Measurements from ENCODE around the gene COL6A2.
"Not testable (repeated sequence)": the region's sequence is repeated elsewhere in the genome, so short reads cannot be mapped to it uniquely, and the experiment has no call there.

COL6A2 gene

DNA sequence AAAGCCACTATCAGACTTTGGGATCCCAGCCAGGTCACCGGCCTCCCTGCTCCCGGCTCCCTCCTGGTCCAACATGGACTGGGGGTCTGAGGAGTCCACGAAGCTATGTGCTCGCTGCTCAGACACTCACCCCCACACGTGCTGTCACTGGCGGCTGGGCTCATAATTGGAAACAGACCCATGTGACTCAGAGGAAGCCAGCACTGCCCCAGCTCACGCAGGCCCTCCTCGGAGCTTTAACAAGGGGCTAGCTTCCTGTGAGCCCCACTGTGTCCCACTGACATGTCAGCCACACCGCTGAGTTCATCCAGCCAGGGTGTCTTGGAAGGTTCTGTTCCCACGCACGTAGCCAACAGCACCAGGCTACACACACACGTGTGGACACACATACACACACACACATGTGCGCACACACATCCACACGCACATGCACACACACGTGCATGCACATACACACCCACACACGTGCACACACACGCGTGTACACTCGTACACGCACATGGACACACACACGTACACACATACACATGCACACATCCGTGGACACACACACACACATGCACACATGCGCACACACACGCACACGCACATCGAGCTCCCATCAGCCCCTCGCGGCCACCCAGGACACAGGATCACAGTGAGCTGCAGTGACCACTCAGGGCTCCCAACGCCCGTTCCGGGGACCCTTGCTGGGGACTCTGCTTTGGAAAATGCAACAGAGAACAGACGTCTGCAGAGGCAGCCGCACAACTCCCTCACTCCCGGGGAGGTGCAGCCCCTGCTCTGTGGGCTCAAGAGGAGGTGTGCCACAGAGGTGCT is 18.4 kb upstream of the COL6A2 start:
- DNase-seq (ENCODE audit: low read depth) = no peak

DNA sequence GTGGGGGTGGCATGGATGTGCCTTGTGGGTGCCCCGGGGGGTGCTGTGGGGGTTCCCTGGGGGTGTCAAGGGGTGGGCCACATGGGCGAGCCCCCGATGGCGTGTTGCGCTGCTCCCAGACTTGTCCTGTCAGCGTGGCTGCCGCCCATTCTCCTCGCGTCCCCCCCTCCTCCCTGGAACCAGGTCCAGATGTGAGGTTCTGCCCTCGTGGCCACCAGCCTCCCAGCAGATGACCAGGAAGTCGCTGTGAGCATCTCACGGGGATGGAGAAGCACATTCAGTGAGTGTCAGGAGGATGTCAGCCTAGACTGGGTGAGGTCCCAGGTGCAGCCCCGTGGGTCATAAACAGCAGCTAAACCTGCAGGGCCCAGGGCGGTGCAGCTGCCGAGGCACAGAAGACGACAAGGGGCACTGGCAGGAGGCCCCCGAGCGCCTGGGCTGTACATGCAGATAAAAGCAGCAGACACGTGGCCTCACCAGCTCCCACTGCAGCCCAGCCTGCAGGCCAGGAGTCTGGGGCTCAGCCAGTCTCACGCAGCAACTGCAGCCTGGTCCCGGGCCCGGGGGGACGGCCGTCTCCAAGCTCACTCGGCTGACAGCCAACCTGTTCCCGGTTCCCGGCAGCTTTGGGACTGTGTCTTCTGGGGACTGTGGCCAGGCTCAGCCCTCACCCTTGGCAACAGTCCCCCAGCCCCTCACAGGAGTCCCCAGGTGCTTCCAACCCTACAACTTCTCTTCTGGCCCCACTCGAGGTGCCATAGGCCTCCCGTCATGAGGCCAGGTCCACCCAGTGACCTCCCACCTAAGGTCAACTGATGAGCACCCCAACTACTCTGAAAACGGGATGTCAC is 17.5 kb upstream of the COL6A2 start:
- no peak for DNase-seq (ENCODE audit: low read depth)

GRCh38 chr21:46081022-46081861 is 16.7 kb upstream of the COL6A2 start:
- DNase-seq (ENCODE audit: low read depth) = no peak

DNA sequence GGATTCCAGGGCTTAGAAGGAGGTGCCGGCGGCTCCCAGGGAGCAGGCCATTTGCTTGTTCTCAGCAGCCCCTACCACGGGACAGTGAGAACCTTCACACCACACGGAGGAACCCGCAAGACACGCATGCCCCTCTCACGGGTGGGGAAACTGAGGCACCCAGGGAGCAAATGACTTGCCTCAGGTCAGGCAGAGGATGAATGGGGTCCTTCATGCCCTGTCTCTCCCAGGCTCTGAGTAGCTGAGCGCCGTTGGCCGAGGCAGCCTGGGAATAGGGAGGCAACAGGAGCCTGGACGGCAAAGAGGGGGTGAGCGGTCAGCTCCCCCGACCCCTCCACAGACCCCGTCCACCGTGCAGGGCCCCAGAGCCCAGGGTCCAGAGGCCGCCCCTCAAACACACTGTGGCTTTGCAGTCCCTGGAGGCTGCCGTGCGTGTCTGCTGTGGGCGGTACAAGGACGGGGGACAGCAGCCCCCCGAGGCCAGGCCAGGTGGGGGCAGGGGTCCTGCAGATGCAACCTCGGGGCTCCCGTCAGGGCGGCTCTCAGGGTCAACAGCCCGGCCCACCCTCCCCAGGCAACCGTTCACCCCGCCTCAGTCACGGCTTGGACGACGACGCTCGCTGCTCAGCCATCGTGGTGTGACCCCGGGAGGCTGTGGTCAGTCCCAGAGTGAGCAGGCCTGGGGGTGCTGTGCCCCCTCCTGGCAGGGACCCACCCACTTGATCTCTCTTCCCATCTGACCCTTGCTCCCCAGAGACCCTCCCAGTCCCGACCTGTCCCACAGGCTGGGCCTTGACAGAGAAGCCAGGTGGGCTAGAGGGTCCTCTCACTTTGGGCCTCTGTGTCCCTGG is 15.8 kb upstream of the COL6A2 start:
- DNase-seq (ENCODE audit: low read depth) = no peak

DNA sequence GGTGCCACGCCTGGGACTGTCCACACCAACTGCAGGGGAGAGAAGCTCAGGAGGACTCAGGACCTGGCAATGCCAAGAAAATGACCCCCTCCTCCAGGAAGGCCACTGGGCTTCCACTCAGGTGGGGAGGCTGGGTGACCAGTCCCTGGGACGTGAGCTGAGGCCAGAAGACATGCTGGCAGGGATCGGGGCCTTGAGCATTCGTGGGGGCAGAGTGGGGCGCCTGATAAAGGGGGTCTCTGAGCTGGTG is 15.3 kb upstream of the COL6A2 start:
- no peak for DNase-seq (ENCODE audit: low read depth)

GRCh38 chr21:46082963-46083790 is 14.7 kb upstream of the COL6A2 start:
- DNase-seq (ENCODE audit: low read depth) = no peak

DNA sequence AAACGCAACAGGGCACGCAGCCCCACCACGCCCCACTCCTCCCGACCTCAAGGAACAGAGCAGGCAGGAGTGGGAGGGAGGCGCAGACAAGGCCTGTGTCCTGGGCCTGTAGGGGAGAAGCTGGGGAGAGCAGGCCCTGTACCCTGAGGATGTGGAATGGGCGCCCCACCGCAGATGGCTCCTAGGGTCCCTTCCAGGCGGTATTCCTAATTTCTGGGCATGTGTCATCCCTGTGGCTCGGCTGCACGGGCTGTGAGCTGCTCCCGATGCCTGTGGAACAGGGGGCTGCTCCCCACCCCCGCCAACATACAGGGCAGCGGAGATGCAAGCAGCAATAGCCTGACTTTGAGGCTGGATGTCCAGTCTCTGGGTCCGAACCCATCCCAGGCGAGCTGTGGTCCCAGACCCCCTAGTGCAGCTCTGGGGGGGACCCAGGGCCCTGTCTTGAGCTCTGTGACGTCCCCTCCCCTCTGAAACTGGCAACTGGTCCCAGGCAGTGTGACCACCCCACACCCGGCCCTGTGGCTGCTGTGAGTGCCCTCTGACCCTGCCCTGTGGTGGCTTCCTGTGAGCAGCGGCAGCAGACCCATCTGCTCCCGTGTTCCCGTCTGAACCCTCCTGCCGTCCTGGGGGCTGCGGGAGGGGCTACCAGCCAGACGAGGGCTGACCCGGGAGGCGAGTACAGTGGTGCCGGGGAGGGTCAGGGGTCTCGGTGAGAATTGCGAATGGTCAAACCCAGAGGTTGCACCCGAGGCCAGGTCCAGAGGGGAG is 13.9 kb upstream of the COL6A2 start:
- no peak for DNase-seq (ENCODE audit: low read depth)

GRCh38 chr21:46084709-46085108 is 13.2 kb upstream of the COL6A2 start:
- no peak for DNase-seq (ENCODE audit: low read depth)

DNA sequence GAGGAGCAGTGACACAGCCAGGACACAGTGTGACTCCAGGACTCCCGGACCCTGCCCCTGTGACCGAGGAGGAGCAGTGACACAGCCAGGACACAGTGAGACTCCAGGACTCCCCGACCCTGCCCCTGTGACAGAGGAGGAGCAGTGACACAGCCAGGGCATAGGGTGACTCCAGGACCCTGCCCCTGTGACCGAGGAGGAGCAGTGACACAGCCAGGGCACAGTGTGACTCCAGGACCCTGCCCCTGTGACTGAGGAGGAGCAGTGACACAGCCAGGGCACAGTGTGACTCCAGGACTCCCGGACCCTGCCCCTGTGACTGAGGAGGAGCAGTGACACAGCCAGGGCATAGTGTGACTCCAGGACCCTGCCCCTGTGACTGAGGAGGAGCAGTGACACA is 12.7 kb upstream of the COL6A2 start:
- DNase-seq (ENCODE audit: low read depth) = not testable (repeated sequence)

- DNase-seq (ENCODE audit: low read depth) = no peak
Observed at GRCh38 chr21:46087641-46088040, 10.3 kb upstream of the COL6A2 start.

GRCh38 chr21:46088189-46088588 is 9.7 kb upstream of the COL6A2 start:
- DNase-seq (ENCODE audit: low read depth) = no peak

DNA sequence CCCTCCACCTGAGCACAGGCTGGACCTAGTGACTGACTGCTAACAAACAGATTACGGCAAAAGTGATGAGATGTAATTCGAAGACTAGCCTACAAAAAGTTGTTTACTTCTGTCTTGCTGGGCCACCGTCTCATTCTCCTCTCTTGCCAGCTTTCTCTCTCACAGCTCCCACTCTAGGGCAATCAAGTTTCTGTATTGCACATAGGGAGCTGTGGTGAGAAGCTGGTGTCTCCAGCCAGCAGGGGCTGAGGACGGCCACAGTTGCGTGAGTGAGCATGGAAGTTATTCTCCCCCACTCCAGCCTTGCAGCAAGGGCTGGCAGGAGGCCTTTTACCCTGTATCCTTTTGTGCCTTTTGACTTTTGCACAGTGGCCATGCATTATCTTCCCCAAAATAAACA is 8.6 kb upstream of the COL6A2 start:
- DNase-seq (ENCODE audit: low read depth) = no peak

- DNase-seq (ENCODE audit: low read depth) = no peak
Observed at GRCh38 chr21:46091118-46091517, 6.8 kb upstream of the COL6A2 start.

DNA sequence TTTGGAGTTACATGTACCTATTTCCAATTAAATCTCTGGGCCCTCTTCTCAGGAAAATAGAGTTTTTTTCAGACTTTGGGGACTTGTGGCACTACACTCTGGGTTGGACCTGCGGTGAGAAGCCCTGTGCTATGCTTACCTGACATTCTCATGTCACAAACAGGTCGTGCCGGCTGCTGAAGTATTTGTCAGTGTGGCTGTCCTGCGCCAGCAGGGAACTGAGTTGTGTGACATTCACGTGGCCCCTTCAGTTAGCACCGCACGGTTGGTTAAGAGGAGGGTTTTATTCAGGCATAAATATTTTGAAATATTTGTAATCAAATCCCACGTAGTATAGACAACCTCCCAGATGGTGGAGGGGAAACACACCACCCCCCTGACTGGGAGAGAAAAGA is 6.3 kb upstream of the COL6A2 start:
- no peak for DNase-seq (ENCODE audit: low read depth)

DNA sequence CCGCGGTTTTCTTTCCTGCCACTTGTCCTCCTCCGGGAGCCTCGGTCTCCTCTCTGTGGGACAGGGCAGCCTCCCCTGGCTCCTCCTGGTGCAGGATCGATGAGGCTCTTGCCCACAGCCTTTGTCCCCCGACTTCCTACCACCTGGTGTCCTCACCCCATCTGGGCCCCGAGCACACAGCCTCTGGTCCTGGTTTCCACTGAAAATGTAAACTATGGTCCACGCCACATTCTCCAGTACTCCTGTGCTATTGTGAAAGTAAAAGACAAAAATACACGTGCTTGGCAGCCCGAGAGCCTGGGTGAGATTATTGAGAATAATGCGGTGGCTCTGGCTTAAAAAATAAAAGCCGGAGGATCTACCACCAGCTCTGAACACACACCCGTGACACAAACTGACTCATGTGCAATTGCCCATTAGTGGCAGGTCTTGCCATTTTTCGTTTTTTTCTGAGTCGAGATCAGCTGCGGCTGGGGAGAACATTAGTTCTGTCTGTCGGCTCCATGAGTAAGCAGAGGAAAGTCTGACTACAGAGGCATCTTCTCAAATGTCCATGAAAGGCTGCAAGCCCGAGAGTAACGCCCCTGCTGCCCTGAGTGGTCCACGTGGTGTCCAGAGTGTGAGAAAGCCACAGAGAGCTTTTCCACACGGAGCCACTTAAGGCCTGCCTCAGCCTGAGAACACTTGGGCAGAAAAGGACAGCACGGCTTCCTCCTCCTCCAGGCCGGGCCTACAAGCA is 5.7 kb upstream of the COL6A2 start:
- no peak for DNase-seq (ENCODE audit: low read depth)

DNA sequence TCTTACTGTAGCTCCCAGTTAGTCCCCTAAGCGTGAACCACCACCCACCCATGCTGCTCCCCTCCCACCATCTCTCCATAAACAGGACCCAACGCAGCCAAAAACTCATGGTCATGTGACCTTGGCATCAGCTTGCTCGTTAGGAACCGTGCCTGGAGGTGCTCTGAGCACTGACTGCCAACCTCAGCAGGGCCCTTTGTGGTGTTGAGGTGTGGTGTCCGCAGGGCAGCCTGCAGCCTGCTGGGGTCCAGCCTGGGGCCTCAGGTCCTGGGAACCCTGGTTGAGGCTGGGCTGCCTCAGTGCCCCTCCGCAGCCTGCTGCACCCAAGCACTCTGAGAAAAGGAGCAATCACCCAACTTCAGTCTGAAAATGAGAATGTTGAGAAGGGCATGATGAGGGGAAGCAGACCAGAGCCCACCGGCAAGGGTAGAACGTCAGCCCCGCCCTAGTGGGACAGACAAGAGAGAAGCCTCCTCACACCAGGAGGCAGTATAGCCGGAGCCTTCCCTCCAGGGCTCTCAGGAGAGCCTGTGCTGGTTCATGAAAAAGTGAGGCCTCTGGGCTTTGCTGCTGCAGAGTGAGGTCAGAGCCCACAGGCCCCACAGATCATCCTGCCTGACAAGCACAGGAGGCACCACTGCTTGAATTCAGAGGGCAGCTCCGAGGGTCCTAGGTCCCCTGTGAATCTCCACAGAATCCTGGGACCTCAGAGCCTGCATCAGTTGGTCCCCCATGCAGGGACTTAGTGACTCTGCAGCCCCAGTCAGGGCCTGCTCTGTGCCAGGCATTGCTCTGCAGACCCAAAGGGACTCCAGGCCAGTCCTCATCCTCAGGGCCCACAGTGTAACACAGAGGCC is 4.9 kb upstream of the COL6A2 start:
- no peak for DNase-seq (ENCODE audit: low read depth)

DNA sequence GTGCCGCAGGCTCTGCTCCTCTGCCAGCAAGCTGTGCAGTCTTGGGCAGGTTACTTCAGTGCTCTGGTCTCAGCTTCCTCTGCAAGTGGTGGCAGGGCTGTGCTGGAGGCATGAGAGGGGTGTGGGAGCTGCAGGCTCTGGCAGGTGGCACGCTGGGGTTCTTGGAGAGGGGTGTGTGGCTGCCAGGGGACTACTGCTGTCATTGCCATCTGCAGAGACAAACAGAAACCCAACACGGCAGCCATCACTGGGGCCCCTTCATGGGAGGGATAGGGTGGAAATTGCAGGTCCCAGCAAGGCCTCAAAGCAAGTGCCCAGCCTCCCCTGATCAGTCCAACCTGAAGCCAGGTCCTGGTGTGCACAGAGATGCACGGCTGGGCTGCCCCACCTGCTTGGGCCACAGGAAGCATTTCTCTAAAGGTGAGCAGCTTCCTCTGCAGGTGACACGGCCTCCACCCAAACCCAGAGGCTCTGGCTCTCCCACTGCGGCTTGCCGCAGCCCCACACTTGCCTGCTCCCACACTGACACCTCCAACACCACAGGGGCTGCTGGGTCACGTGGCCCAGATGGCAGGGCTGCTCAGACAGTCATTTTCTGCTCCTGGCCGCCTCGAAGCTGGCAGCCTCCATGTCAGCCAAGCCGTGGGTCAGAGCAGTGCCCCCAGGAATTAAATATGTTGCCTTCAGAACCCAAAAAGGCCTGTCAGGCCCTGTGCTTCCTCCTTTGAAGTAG is 4.1 kb upstream of the COL6A2 start:
- DNase-seq (ENCODE audit: low read depth) = no peak

Data from stimulated activated CD8-positive, alpha-beta memory T cell treated with anti-CD3 and anti-CD28 coated beads, Interleukin-15, amount 100 ng/mL, for 24 hours (primary cell).